Ureter (tissue), 1 donor: ENCODE data around the gene MYO19. TPM values are rescaled to one million over a fixed set of nuclear protein-coding genes. Genes with fewer than 3 reads are reported as not detected.

ENCODE experiments used
- DNase-seq: peaks from one replicate; pipeline ENCODE4 v3.0.0-alpha.2; 2020; ENCODE audit warnings: low spot score
- total RNA-seq: library from RNA; stranded (reverse); gene quantifications from one replicate; pipeline ENCODE4 v1.2.4, GENCODE V29; 2023
- donor health status: DM: yes; HTN: yes; CAD: no.

Gene MYO19
- total RNA-seq, result 93.7 TPM

- DNase-seq, result peak; percentile 90
Observed at GRCh38 chr17:36534840-36535668, at the start of gene MYO19, which contains the start of gene PIGW. Gene MYO19 (minus strand): TSS chr17:36534868. CDS start chr17:36532538, 2,330 bp downstream. Gene PIGW (plus strand): TSS chr17:36534987. CDS start chr17:36537102, 2,115 bp downstream.

GRCh38 chr17:36583787-36584186 is 49.1 kb upstream of the MYO19 start:
- DNase-seq, result no peak

GRCh38 chr17:36578671-36579070 is 44.0 kb upstream of the MYO19 start:
- no peak for DNase-seq

GRCh38 chr17:36576793-36577192 is 42.1 kb upstream of the MYO19 start:
- no peak for DNase-seq

- DNase-seq, result no peak
Observed at GRCh38 chr17:36575028-36575427, 40.4 kb upstream of the MYO19 start.

GRCh38 chr17:36566081-36566480 is 31.4 kb upstream of the MYO19 start:
- DNase-seq, result no peak

GRCh38 chr17:36553459-36553858 is 18.8 kb upstream of the MYO19 start:
- no peak for DNase-seq

GRCh38 chr17:36550491-36551417 is 16.1 kb upstream of the MYO19 start:
- DNase-seq, result no peak

GRCh38 chr17:36547776-36548175 is 13.1 kb upstream of the MYO19 start:
- DNase-seq, result no peak

- no peak for DNase-seq
Observed at GRCh38 chr17:36546418-36547093, 11.9 kb upstream of the MYO19 start.

- DNase-seq, result peak; percentile 97
Observed at GRCh38 chr17:36545465-36546417, 11.1 kb upstream of the MYO19 start.

GRCh38 chr17:36545077-36545464 is 10.4 kb upstream of the MYO19 start:
- DNase-seq, result no peak

GRCh38 chr17:36544307-36545076 is 9.8 kb upstream of the MYO19 start, which contains the start of gene GGNBP2:
Gene GGNBP2 (plus strand): TSS chr17:36544919. CDS start chr17:36545725, 806 bp downstream.
- peak; percentile 94 for DNase-seq

GRCh38 chr17:36544044-36544306 is 9.3 kb upstream of the MYO19 start:
- peak; percentile 51 for DNase-seq

- DNase-seq, result no peak
Observed at GRCh38 chr17:36542755-36543154, 8.1 kb upstream of the MYO19 start.

GRCh38 chr17:36540696-36541095 is 6.0 kb upstream of the MYO19 start:
- no peak for DNase-seq

GRCh38 chr17:36535669-36536081 is 1.0 kb upstream of the MYO19 start:
- no peak for DNase-seq

- peak; percentile 74 for DNase-seq
Observed at GRCh38 chr17:36533935-36534839, 481 bp downstream of the MYO19 start.

GRCh38 chr17:36532435-36532975 is 2.2 kb downstream of the MYO19 start:
- no peak for DNase-seq
